HG02610 (cell line): ENCODE measurements around the gene DLEC1.
A peak's percentile ranks its signal among the peaks of the same experiment; 100 is the strongest.
"Not testable (repeated sequence)": the region's sequence is repeated elsewhere in the genome, so short reads cannot be mapped to it uniquely, and the experiment has no call there.

Source experiments
- ATAC-seq: cut with Tn5 transposase; IDR thresholded peaks from one replicate; pipeline ENCODE4 v1.9.1; 2021; ENCODE audit warnings: mild to moderate bottlenecking, moderate library complexity; ENCODE audit not compliant: unreplicated experiment

Gene DLEC1

DNA sequence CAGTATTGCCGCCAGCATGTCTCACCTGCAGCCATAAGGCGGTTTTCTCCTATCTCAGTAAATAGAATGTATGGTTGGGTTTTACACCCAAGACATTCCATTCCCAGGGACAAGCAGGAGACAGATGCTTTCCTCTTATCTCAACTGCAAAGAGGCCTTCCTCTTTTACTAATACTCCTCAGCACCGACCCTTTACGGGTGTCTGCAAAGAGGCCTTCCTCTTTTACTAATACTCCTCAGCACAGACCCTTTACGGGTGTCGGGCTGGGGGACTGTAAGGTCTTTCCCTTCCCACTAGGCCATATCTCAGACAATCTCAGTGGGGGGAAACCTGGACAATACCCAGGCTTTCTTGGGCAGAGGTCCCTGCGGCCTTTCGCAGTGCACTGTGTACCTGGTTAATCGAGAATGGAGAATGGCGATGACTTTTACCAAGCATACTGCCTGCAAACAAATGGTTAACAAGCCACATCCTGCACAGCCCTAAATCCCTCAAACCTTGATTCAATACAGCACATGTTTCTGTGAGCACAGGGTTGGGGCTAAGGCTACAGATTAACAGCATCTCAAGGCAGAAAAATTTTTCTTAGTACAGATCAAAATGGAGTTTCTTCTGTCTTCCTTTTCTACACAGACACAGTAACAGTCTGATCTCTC is 96.7 kb downstream of the DLEC1 start:
- not testable (repeated sequence) for ATAC-seq

DNA sequence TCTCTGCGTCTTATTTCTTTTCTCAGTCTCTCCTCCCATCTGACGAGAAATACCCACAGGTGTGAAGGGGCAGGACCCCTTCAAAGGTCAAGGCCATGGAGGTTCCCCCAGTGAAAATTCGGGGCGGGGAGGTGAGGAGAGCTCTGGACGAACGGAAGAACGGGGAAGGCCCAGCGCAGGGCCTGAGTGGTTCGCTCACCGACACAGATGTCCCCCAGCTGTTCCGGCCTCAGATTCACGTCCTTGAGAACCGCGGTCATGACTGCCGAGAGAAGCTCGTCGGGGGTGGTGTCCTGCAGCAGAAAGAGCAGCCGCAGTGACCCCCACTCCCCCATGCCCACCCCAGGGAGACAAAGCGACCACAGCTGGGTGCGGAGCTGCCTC is 97.4 kb downstream of the DLEC1 start:
- ATAC-seq: no peak

DNA sequence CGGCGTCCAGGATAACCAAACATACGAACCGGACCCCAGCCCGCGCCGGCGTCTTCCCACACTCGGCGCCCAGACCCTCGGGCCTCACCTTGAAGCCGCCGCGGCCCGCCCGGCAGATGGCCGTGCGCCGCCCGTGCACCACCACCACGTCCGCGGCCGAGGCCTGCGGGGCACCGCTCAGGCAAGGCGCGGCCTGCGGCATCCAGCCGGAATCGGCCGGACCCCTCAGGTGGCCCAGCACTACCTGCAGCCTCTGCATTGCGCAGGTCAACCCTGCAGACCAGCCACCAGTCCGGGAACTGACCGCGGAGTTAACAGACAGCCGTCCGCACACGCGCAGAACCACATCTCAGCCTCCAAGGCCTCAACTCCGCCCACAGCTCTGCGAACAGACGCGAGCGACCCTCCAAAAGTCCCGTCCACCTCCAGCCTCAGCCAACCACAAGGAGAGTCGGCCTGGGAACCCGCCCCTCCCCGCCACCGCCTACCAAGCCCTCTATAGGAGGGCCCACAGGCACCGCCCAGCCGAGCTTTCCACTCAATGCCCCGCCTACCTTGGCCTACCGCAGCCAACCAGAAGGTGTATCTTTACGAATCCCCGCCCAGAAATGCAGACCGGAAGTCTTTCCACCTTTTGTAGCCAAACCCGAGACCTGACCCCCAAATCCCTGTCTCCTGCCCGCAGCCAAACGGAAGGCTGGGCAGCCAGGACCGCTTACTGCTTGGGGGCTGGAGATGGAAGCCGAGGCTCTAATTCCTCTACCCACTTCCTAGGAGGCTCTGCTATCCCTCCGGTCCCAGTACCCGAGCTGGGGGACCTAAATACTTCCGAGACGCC is 98.0 kb downstream of the DLEC1 start, which contains the start of gene ACAA1:
Gene ACAA1 (minus strand): TSS at position 351 of the 838 bp plus-strand sequence. CDS start 92 bp downstream, at position 259.
- ATAC-seq: peak; percentile 91

DNA sequence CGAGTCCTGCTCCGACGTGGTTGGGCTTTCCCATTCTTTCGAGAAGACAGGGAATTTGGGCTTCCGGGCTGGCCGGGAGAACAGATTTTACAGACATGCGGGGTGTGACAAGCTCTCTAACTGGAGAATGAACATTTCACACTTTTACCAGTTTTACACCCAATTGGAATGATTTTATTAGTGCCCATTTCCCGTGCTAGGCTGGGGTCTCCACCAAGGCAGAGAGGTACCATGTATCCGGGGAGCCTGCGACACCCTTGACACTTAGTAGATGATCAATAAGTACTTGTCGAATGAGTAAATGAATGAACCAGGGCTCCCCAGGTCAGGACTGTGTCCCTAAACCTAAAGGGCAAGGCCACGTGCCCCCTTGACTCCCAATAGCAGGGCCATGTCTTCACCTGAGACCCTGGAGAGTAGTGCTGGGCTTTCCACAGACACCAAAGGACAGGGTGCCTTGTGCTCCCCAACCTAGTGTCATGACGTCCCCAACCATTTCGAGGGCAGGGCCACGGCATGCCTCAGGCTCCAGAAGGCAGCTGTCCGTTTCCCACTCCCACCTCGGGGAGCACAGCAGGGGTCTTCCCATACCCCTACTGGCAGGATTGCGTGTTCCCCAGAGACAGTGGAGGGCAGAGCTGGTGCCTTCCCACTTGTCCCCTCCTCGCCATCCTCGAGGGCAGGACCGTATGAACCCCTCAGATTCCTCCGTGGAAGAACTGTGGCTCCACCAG is 98.8 kb downstream of the DLEC1 start:
- ATAC-seq: no peak

DNA sequence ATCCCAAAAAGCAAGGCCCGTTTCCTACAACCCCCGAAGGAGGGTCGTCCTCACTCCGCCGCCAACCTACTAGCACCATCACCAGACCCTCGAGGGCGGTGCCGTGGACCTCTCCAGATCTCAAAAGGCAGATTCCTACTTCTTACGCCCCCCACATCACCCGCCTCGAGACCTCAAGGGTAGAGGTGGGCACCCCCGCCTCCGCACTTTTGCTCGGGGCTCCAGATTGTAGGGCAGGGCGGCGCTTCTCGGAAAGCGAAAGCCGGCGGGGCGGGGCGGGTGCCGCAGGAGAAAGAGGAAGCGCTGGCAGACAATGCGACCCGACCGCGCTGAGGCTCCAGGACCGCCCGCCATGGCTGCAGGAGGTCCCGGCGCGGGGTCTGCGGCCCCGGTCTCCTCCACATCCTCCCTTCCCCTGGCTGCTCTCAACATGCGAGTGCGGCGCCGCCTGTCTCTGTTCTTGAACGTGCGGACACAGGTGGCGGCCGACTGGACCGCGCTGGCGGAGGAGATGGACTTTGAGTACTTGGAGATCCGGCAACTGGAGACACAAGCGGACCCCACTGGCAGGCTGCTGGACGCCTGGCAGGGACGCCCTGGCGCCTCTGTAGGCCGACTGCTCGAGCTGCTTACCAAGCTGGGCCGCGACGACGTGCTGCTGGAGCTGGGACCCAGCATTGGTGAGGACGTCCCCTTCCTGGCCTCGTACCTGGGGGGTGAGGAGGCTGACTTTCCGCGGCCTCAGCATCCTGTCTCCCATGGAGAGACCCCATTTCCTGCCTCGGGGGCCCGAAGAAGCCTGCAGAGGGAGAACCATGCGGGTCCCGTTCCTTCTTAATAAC is 99.6 kb downstream of the DLEC1 start, which contains the start of gene MYD88:
Gene MYD88 (plus strand): TSS at position 313 of the 842 bp plus-strand sequence. CDS start 40 bp downstream, at position 353.
- peak; percentile 44 for ATAC-seq

DNA sequence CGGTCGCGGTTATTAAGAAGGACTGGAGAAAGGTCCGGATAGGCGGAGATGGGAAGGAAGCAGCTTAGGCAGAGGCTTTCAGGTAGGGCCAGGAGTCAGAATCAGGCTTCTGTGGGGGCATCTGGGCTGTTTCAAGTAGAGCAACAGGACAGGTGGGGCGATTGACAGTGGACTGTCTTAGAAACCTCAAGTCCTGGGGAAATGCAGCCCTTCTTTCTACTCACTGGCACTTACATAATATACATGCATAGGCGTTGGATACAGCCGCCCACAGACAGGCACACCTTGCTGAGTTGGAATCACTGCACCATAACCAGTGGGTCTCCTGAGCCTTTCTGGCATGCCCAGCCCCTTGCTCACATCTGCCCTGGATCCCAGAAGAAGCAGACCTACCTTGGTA is 100.2 kb downstream of the DLEC1 start:
- no peak for ATAC-seq

DNA sequence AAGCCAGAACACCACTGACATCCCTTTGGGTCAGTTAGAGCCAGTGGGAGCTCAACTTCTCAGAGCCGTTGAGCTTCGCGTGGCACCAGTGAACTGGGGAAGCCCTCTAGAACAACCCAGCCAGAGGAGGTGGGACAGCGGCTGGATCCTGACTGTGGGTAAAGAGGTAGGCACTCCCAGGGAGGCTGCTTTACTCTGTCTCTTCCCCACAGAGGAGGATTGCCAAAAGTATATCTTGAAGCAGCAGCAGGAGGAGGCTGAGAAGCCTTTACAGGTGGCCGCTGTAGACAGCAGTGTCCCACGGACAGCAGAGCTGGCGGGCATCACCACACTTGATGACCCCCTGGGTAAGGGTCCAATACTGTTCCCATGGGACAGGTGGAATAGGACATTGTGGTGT is 100.6 kb downstream of the DLEC1 start:
- ATAC-seq: no peak

DNA sequence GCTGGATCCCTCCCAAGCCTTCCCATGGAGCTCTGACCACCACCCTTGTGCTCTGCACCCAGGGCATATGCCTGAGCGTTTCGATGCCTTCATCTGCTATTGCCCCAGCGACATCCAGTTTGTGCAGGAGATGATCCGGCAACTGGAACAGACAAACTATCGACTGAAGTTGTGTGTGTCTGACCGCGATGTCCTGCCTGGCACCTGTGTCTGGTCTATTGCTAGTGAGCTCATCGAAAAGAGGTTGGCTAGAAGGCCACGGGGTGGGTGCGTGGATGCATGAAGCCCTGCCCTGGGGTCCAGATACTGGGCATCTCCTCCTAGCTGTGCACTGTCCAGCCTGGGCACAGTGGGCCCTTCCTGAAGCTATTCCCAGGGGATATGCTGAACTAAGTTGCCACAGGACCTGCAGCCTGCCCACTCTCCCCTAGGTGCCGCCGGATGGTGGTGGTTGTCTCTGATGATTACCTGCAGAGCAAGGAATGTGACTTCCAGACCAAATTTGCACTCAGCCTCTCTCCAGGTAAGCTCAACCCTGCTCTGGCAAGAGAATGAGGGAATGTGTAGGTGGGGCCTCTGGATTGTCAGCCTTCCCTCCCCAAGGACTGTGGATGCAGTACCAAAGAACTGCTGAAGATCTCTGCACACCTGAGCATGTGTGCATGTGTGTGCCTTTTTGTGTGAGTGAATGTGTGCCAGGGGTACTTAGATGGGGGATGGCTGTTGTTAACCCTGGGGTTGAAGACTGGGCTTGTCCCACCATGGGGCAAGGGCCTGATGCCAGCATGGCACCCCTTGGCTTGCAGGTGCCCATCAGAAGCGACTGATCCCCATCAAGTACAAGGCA is 101.5 kb downstream of the DLEC1 start:
- no peak for ATAC-seq

DNA sequence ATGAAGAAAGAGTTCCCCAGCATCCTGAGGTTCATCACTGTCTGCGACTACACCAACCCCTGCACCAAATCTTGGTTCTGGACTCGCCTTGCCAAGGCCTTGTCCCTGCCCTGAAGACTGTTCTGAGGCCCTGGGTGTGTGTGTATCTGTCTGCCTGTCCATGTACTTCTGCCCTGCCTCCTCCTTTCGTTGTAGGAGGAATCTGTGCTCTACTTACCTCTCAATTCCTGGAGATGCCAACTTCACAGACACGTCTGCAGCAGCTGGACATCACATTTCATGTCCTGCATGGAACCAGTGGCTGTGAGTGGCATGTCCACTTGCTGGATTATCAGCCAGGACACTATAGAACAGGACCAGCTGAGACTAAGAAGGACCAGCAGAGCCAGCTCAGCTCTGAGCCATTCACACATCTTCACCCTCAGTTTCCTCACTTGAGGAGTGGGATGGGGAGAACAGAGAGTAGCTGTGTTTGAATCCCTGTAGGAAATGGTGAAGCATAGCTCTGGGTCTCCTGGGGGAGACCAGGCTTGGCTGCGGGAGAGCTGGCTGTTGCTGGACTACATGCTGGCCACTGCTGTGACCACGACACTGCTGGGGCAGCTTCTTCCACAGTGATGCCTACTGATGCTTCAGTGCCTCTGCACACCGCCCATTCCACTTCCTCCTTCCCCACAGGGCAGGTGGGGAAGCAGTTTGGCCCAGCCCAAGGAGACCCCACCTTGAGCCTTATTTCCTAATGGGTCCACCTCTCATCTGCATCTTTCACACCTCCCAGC is 102.4 kb downstream of the DLEC1 start:
- no peak for ATAC-seq

DNA sequence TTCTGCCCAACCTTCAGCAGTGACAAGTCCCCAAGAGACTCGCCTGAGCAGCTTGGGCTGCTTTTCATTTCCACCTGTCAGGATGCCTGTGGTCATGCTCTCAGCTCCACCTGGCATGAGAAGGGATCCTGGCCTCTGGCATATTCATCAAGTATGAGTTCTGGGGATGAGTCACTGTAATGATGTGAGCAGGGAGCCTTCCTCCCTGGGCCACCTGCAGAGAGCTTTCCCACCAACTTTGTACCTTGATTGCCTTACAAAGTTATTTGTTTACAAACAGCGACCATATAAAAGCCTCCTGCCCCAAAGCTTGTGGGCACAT is 102.9 kb downstream of the DLEC1 start:
- ATAC-seq: no peak

DNA sequence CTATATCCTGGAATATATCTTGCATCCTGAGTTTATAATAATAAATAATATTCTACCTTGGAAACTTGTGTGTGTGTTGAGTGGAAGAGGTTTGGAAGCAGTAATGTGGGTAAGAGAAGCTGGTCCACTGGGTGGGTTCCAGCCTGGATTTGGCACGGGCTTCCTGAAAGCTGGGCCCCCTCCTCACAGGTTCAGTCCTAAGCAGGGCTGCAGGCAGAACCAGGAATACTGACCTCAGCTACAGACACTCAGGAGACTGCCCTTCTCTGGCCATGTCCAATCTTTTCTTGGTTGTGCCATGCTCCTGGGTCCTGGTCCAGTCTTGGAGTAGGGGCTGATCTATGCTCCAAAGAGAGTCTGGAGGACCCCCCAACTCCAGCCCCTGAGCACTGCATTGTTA is 104.0 kb downstream of the DLEC1 start:
- no peak for ATAC-seq

DNA sequence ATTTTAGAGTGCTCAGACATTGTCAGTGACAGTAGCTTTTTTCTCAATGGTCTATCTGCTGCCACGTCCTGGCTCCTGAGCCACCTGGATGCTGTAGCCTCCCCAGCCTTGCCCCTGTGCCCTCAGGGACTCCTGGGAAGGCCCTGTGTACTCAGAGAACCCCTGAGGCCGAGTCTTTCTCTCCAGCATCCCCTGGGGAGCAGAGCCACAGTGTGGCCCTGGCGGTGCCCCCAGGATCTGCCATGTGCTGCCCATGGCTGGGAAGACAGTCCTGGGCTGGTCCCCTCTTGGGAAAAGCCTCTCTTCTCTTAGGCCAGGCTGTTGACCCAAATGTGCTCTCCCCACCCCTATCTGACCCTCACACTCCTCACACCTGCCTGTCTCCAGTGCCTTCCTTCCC is 104.5 kb downstream of the DLEC1 start:
- ATAC-seq: no peak

DNA sequence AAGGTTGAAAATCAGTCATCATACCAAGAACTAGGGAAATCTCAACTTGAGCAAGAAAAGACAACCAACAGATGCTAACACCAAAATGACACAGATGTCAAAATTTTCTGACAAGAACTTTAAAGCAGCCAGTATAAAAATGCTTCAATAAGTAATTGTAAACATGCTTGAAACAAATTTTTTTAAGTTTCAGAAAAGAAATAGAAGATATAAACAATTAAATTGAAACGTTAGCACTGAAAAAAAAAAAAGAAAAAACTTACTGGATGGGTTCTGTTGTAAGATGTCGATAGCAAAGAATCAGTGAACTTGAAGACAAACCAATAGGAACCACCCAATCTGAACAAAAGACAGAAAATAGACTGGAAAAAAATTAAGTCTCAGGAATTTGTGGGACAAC is 107.5 kb downstream of the DLEC1 start:
- ATAC-seq: no peak

DNA sequence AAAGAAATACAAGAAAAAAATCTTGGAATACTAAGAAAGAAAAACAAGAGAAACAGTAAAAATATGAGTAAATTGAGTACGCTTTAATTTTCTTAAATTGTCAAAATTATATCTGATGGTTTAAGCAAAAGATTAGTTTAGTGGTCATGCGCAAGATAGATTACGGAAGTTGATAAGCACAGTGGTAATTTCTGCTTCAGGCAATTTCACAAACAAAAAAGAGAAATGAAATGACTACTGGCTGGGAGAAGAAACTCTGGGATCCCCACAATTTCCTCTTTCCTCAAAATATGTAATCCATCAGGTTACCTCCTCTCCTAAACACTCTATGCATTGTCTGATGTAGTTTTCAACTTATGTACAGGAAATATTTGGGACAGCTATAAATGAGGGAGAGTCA is 108.4 kb downstream of the DLEC1 start:
- ATAC-seq: no peak

DNA sequence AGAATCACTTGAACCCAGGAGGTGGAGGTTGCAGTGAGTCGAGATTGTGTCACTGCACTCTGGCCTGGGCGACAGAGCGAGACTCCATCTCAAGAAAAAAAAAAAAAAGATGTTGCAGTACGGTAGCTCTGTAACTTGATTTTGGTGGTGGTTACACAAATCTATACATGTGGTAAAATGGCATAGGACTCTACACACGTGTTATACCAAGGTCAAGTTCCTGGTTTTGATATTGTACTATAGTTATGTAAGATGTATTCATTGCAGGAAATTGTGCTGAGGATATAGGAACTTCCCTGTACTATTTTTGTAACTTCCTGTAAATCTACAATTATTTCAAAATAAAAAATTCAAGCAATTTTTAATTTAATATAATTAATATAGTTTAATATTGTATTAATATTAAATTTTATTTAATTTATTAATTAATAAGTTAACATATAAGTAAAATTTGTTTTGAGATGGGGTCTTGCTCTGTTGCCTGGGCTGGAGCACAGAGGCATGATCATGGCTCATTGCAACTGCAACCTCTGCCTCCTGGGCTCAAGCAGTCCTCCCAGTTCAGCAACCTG is 109.4 kb downstream of the DLEC1 start:
- no peak for ATAC-seq

DNA sequence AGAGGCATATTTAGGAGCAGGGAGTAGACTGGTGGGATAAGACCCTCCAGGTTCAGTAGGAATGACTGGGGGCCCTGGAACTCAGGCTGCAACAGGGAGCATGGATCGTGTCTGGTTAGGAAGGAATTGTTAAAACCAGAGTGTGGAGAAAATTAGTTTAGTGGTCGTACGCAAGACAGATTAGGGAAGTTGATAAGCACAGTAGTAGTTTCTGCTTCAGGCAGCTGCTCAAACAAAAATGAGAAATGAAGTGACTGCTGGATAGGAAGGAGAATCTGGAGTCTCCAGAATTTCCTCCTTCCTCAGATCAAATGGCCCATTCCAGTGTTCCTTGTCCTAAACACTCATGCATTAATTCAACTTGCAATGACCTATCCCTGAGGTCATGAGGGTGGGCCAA is 110.7 kb downstream of the DLEC1 start:
- ATAC-seq: no peak

DNA sequence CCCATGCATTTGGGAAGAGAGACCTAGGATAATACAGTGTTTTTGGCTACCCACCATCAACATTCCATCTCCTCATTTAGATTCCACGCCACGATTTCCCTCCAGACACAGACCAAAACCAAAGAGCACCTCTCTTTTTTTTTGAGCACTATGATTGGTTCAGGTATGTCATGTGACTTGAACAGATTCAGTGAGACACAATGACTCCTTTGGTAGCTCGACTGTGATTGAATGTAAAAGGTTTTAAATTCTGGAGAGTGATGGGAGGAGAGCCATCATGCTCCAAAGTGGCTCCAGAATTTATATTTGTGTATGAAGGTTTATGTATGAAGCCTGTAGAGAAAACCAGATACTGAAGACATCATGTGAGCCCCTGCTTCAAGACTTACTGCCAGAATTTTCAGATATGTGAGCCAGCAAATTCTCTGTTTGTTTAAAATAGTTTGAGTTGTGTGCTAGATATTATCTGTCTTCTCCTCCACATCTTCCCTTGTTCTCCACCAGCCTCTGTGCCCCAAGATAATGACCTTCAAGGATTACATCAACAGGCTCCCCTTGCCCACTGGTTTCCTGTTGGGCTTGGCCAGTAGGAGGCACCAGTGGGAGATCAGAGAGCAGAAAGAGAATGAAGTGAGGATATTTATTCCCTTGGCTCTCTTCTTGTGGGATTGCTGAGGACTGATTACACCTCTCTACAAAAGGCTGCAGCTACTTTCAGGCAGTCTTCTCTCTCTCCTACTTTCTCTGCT is 111.9 kb downstream of the DLEC1 start:
- ATAC-seq: no peak

DNA sequence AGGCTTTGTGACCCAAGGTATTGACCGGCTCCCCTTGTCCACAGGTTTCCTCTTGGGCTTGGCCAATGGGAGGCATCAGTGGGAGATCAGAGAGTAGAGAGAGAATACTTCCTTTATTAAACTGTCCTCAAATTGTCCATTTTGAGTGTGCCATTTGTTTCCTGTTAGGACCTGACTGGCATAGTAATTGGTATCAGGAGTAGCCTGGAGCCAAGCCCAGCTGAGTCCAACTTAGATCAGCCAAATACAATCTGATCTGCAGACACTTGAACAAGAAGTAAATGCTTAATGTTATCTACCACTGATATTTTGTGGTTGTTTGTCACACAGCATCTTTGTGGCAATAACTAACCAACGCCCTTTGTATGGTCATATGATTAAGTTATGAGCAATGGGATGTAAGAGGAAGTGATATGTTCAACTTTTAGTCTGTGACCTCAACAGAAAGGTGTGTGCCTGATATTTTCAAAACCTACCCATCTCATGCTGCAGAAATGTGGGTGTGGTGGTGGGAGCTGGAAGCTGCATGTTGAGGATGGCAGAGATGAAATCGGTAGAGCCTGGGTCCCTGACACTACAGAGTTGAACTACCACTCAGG is 112.8 kb downstream of the DLEC1 start:
- no peak for ATAC-seq
